Measurements from ENCODE around the gene ULK3. TPM values are rescaled to one million over a fixed set of nuclear protein-coding genes. Genes with fewer than 3 reads are reported as not detected.
A peak's percentile ranks its signal among the peaks of the same experiment; 100 is the strongest.

Gene ULK3
- total and polyA plus RNA-seq, 2 of the 4 experiments (the other 2 are of a cell fraction) = 11.8 to 22.7 TPM

- no peak overlapping the region for H3K27ac ChIP-seq (ENCODE audit: insufficient read depth, low read length)
- ChIA-PET CTCF (interaction anchor here (0.7 to 1.2 kb wide), 3 partner anchors 87 to 174 kb away, joined by 3 to 10 read pairs (median 6); no protein-coding TSS in a partner anchor), POLR2A (ENCODE audit: unreplicated experiment) (no interaction called here)
- H4K8ac ChIP-seq (ENCODE audit: low read depth in 2 of 2, low read length in 2 of 2) = no peak overlapping the region
- H2BK5ac ChIP-seq (ENCODE audit: low read depth, low read length, poor library complexity, severe bottlenecking) = no peak overlapping the region
- peaks cover 69% of the 10 kb centered on the region for H4K20me1 ChIP-seq (ENCODE audit: insufficient read depth, low read length)
- H3K4me2 ChIP-seq (ENCODE audit: low read depth, low read length) = peak overlapping the region; percentile 28
- no peak overlapping the region for H2BK15ac ChIP-seq (ENCODE audit: low read depth, low read length)
- DNase-seq (peak; percentile 39), ATAC-seq (ENCODE audit: low read depth) (no peak)
- dilution Hi-C loops (cut with HindIII; ENCODE audit: low sequenced_read_pairs, unreplicated experiment) = no loop called here
- intact Hi-C loops (cut with micrococcal nuclease) = no loop called here
- peaks cover 38% of the 10 kb centered on the region for H3K9me1 ChIP-seq (ENCODE audit: insufficient read depth, low read length)
- H3K23ac ChIP-seq (ENCODE audit: low read depth, low read length) = no peak overlapping the region
- no peak overlapping the region for H2AFZ ChIP-seq (replicated peaks; ENCODE audit: low read length, poor library complexity)
- H4K91ac ChIP-seq (ENCODE audit: insufficient read depth, low read depth, low read length) = no peak overlapping the region
- no peaks in the 10 kb centered on the region for H3K9me3 ChIP-seq (ENCODE audit: control insufficient read depth, insufficient read depth, low read length)
- BruUV-seq (replicated peaks) = no TSS peak
- H3K4me3 ChIP-seq (ENCODE audit: insufficient read depth, low read depth, low read length) = no peak overlapping the region
- TF ChIP-seq, protein P1, sequence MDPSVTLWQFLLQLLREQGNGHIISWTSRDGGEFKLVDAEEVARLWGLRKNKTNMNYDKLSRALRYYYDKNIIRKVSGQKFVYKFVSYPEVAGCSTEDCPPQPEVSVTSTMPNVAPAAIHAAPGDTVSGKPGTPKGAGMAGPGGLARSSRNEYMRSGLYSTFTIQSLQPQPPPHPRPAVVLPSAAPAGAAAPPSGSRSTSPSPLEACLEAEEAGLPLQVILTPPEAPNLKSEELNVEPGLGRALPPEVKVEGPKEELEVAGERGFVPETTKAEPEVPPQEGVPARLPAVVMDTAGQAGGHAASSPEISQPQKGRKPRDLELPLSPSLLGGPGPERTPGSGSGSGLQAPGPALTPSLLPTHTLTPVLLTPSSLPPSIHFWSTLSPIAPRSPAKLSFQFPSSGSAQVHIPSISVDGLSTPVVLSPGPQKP (IDR thresholded peaks at IDR 0.05; ENCODE audit: borderline replicate concordance, low read depth, low read length) = no peak
- TF ChIP-seq MAFK (IDR thresholded peaks at IDR 0.05; ENCODE audit: low read depth, low read length) = no peak
- TF ChIP-seq POLR2A (IDR thresholded peaks at IDR 0.05; ENCODE audit: low read depth, low read length) = no peak
- TF ChIP-seq RCOR1 (IDR thresholded peaks at IDR 0.05; ENCODE audit: insufficient replicate concordance, low read length) = no peak
- TF ChIP-seq RAD21 (IDR thresholded peaks at IDR 0.05; ENCODE audit: low read length) = no peak
- no peak for TF ChIP-seq NFE2L2 (IDR thresholded peaks at IDR 0.05; ENCODE audit: low read depth, low read length)
- TF ChIP-seq RFX5 (IDR thresholded peaks at IDR 0.05; ENCODE audit: low read depth, low read length) = no peak
- TF ChIP-seq MXI1 (IDR thresholded peaks at IDR 0.05; ENCODE audit: borderline replicate concordance, low read depth, low read length) = no peak
- no peak for TF ChIP-seq BHLHE40 (IDR thresholded peaks at IDR 0.05; ENCODE audit: low read depth, low read length)
- TF ChIP-seq, protein P2, sequence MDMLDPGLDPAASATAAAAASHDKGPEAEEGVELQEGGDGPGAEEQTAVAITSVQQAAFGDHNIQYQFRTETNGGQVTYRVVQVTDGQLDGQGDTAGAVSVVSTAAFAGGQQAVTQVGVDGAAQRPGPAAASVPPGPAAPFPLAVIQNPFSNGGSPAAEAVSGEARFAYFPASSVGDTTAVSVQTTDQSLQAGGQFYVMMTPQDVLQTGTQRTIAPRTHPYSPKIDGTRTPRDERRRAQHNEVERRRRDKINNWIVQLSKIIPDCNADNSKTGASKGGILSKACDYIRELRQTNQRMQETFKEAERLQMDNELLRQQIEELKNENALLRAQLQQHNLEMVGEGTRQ (IDR thresholded peaks at IDR 0.05; ENCODE audit: low read depth, low read length) = no peak
- TF ChIP-seq MAZ (IDR thresholded peaks at IDR 0.05; ENCODE audit: borderline replicate concordance, low read depth, low read length) = no peak
- no peak for TF ChIP-seq CTCF (conservative IDR thresholded peaks at IDR 0.05; ENCODE audit: low read depth, low read length)
- no peak for TF ChIP-seq CHD1 (IDR thresholded peaks at IDR 0.05; ENCODE audit: low read depth, low read length)
- TF ChIP-seq CEBPB (IDR thresholded peaks at IDR 0.05; ENCODE audit: low read depth, low read length) = no peak
- TF ChIP-seq SMC3 (IDR thresholded peaks at IDR 0.05; ENCODE audit: low read depth, low read length) = no peak
- no peak for TF ChIP-seq FOS (IDR thresholded peaks at IDR 0.05; ENCODE audit: low read depth, low read length)
- H2BK20ac ChIP-seq (ENCODE audit: low read depth, low read length) = no peak overlapping the region
- H2AK9ac ChIP-seq (replicated peaks; ENCODE audit: low read depth, low read length, poor library complexity) = peak overlapping the region; percentile 10
- no peak overlapping the region for H2BK120ac ChIP-seq (ENCODE audit: low read depth, low read length)
- no peaks in the 10 kb centered on the region for H3K27me3 ChIP-seq (ENCODE audit: control insufficient read depth, insufficient read depth, low read length)
- H3K36me3 ChIP-seq (ENCODE audit: control insufficient read depth, insufficient read depth, low read length) = peaks cover 2% of the 10 kb centered on the region
- no peak overlapping the region for H3K4ac ChIP-seq (ENCODE audit: low read depth, low read length)
- no peak overlapping the region for H3K9ac ChIP-seq (ENCODE audit: low read depth, low read length)
- no peak overlapping the region for H2AK5ac ChIP-seq (ENCODE audit: low read depth, low read length)
- in situ Hi-C loops (cut with MboI; ENCODE audit: low sequenced_read_pairs) = no loop called here
- no peak overlapping the region for H3K18ac ChIP-seq (ENCODE audit: low read depth, low read length)
- H4K5ac ChIP-seq (ENCODE audit: low read depth, low read length) = no peak overlapping the region
- no peak overlapping the region for H3K56ac ChIP-seq (ENCODE audit: extremely low read depth, insufficient read depth, low read length)
- no CpG with 5 or more reads among the region's 6 CpGs for WGBS, 2 experiments (ENCODE audit: extremely low coverage in 2 of 2, insufficient read length in 1 of 2)
- H3K14ac ChIP-seq (replicated peaks; ENCODE audit: low read depth, low read length) = no peak overlapping the region
- H3K4me1 ChIP-seq (ENCODE audit: control insufficient read depth, insufficient read depth, low read length) = peaks cover 18% of the 10 kb centered on the region
- H3K79me1 ChIP-seq (ENCODE audit: low read depth in 1 of 2, low read length in 2 of 2) = peaks cover 13 to 80% of the 10 kb centered on the region in 2 experiments; a peak in 3 of 4 replicates
These were observed 26.9 kb upstream of the ULK3 start for GRCh38 chr15:74869726-74870407.

All from IMR-90 (cell line).